Natural killer cell treated with Interleukin-12 subunit alpha and Interleukin-12 subunit beta and Interleukin-15 and Interleukin-18, amount 100 ng/mL, for 72 hours (primary cell): Measurements from ENCODE around the gene EFHD1. TPM values are rescaled to one million over a fixed set of nuclear protein-coding genes. Genes with fewer than 3 reads are reported as not detected.

ENCODE experiments used
- ATAC-seq, 2 donors: fragments of 150-1000 bp; cut with Tn5 transposase in 1 of 2; sonication (Bioruptor Pico), chemical (Tn5 transposase) in 1 of 2; 2 replicates each; pipeline ENCODE4 v1.10.0; 2021
- DNase-seq: peaks from one replicate; pipeline ENCODE4 v3.0.0; 2022; ENCODE audit warnings: low spot score
- H3K27ac Mint-ChIP-seq, 2 donors: 1 replicate in 1 of 2; 2 replicates in 1 of 2; pipeline ENCODE4 v1.8.0; 2022; ENCODE audit warnings: mixed read lengths in 2 of 2, mild to moderate bottlenecking in 1 of 2, moderate library complexity in 1 of 2
- H3K27me3 Mint-ChIP-seq, 2 donors: 1 replicate in 1 of 2; 2 replicates in 1 of 2; pipeline ENCODE4 v1.8.0; 2022; ENCODE audit warnings: mixed read lengths in 2 of 2
- H3K36me3 Mint-ChIP-seq: one replicate; pipeline ENCODE4 v1.8.0; 2022; ENCODE audit warnings: mixed read lengths
- H3K4me1 Mint-ChIP-seq, 2 donors: 1 replicate in 1 of 2; 2 replicates in 1 of 2; pipeline ENCODE4 v1.8.0; 2022; ENCODE audit warnings: low read depth in 2 of 2, mixed read lengths in 2 of 2, mild to moderate bottlenecking in 1 of 2
- H3K4me3 Mint-ChIP-seq: one replicate; pipeline ENCODE4 v1.8.0; 2022; ENCODE audit warnings: mixed read lengths
- H3K9me3 Mint-ChIP-seq: 2 replicates; pipeline ENCODE4 v1.8.0; 2022; ENCODE audit warnings: mixed read lengths
- total RNA-seq, 2 donors: library from RNA; stranded (reverse); gene quantifications; one replicate each; pipeline ENCODE4 v1.2.3, GENCODE V29; 2022

Gene EFHD1
- total RNA-seq: under 1 TPM in 1 of 2 donors, not detected in 1; 0.24 TPM

- H3K9me3 Mint-ChIP-seq: no peaks in the 10 kb centered on the region
- no peak within 1 kb of the TSS for H3K27ac Mint-ChIP-seq
- peak; percentile 88 to 89 for ATAC-seq
These were observed at the start of gene EFHD1 for GRCh38 chr2:232633413-232634205. Gene EFHD1, plus strand, starts transcription at chr2:232633604. Its CDS starts 101 bp downstream, at chr2:232633705.

GRCh38 chr2:232584238-232584637 lies 49.2 kb upstream of the EFHD1 start:
- Mint-ChIP-seq H3K27ac (no peak overlapping the region), H3K4me3 (no peak overlapping the region), H3K36me3 (peaks cover 11% of the 10 kb centered on the region), H3K4me1 (peaks cover 15 to 18% of the 10 kb centered on the region in 2 donors), H3K9me3 (no peaks in the 10 kb centered on the region), H3K27me3 (no peaks in the 10 kb centered on the region)
- DNase-seq (no peak), ATAC-seq (no peak)

More at GRCh38 chr2:232633413-232634205, at the start of gene EFHD1:
- Mint-ChIP-seq H3K4me3 (peak within 1 kb of the TSS; percentile 8), H3K4me1 (peaks cover 5% of the 10 kb centered on the region in 2 donors), H3K36me3 (no peaks in the 10 kb centered on the region), H3K27me3 (peaks cover 32 to 42% of the 10 kb centered on the region in 2 donors)
- no peak for DNase-seq

- ATAC-seq (no peak), DNase-seq (no peak)
- Mint-ChIP-seq H3K36me3 (no peaks in the 10 kb centered on the region), H3K27me3 (no peaks in the 10 kb centered on the region), H3K4me1 (peaks cover 0 to 2% of the 10 kb centered on the region in 2 donors), H3K9me3 (no peaks in the 10 kb centered on the region), H3K27ac (no peak overlapping the region), H3K4me3 (no peak overlapping the region)
These were observed 46.4 kb upstream of the EFHD1 start for GRCh38 chr2:232586943-232587505.

- peak in 1 of 2 donors; percentile 11 for ATAC-seq
- Mint-ChIP-seq H3K36me3 (no peaks in the 10 kb centered on the region), H3K9me3 (no peaks in the 10 kb centered on the region), H3K4me3 (no peak overlapping the region), H3K27me3 (no peaks in the 10 kb centered on the region), H3K27ac (no peak overlapping the region), H3K4me1 (peaks cover 0 to 2% of the 10 kb centered on the region in 2 donors)
- DNase-seq: no peak
These were observed 45.9 kb upstream of the EFHD1 start for GRCh38 chr2:232587512-232587911.

- Mint-ChIP-seq H3K27me3 (no peaks in the 10 kb centered on the region), H3K27ac (no peak overlapping the region), H3K9me3 (no peaks in the 10 kb centered on the region), H3K36me3 (no peaks in the 10 kb centered on the region), H3K4me1 (peaks cover 0 to 2% of the 10 kb centered on the region in 2 donors), H3K4me3 (no peak overlapping the region)
- ATAC-seq (peak; percentile 10 to 57), DNase-seq (no peak)
These were observed 45.4 kb upstream of the EFHD1 start for GRCh38 chr2:232588031-232588430.

- ATAC-seq: peak in 1 of 2 donors; percentile 5
- no peak for DNase-seq
- Mint-ChIP-seq H3K4me1 (peaks cover 0 to 2% of the 10 kb centered on the region in 2 donors), H3K4me3 (no peak overlapping the region), H3K27ac (no peak overlapping the region), H3K36me3 (no peaks in the 10 kb centered on the region), H3K9me3 (no peaks in the 10 kb centered on the region), H3K27me3 (no peaks in the 10 kb centered on the region)
These were observed 44.5 kb upstream of the EFHD1 start for GRCh38 chr2:232588680-232589585.

GRCh38 chr2:232592772-232593395 lies 40.5 kb upstream of the EFHD1 start:
- Mint-ChIP-seq H3K4me3 (no peak overlapping the region), H3K27me3 (no peaks in the 10 kb centered on the region), H3K27ac (peak overlapping the region in 1 of 2 donors; percentile 18), H3K4me1 (no peaks in the 10 kb centered on the region), H3K36me3 (no peaks in the 10 kb centered on the region), H3K9me3 (no peaks in the 10 kb centered on the region)
- no peak for DNase-seq
- no peak for ATAC-seq

GRCh38 chr2:232593982-232594381 lies 39.4 kb upstream of the EFHD1 start:
- Mint-ChIP-seq H3K9me3 (no peaks in the 10 kb centered on the region), H3K27ac (no peak overlapping the region), H3K4me1 (no peaks in the 10 kb centered on the region), H3K27me3 (no peaks in the 10 kb centered on the region), H3K36me3 (no peaks in the 10 kb centered on the region), H3K4me3 (no peak overlapping the region)
- ATAC-seq: no peak
- DNase-seq: no peak

- no peak for DNase-seq
- Mint-ChIP-seq H3K9me3 (no peaks in the 10 kb centered on the region), H3K4me1 (no peaks in the 10 kb centered on the region), H3K36me3 (no peaks in the 10 kb centered on the region), H3K27me3 (no peaks in the 10 kb centered on the region), H3K27ac (no peak overlapping the region), H3K4me3 (no peak overlapping the region)
- no peak for ATAC-seq
These were observed 35.9 kb upstream of the EFHD1 start for GRCh38 chr2:232597362-232598079.

- Mint-ChIP-seq H3K27me3 (peaks cover 0 to 3% of the 10 kb centered on the region in 2 donors), H3K36me3 (no peaks in the 10 kb centered on the region), H3K4me3 (no peak overlapping the region), H3K9me3 (no peaks in the 10 kb centered on the region), H3K4me1 (no peaks in the 10 kb centered on the region), H3K27ac (no peak overlapping the region)
- ATAC-seq (no peak), DNase-seq (no peak)
These were observed 35.1 kb upstream of the EFHD1 start for GRCh38 chr2:232598293-232598692.

- H3K27ac Mint-ChIP-seq: no peak overlapping the region
- H3K27me3 Mint-ChIP-seq: peaks cover 9 to 13% of the 10 kb centered on the region in 2 donors
- no peaks in the 10 kb centered on the region for H3K9me3 Mint-ChIP-seq
- no peaks in the 10 kb centered on the region for H3K36me3 Mint-ChIP-seq
- H3K4me3 Mint-ChIP-seq: no peak overlapping the region
- no peaks in the 10 kb centered on the region for H3K4me1 Mint-ChIP-seq
- no peak for ATAC-seq
- no peak for DNase-seq
These were observed 33.2 kb upstream of the EFHD1 start for GRCh38 chr2:232600053-232600773.

GRCh38 chr2:232603283-232603682 lies 30.1 kb upstream of the EFHD1 start:
- no peak overlapping the region for H3K27ac Mint-ChIP-seq
- no peak overlapping the region for H3K4me3 Mint-ChIP-seq
- peaks cover 9 to 13% of the 10 kb centered on the region in 2 donors for H3K27me3 Mint-ChIP-seq
- DNase-seq: no peak
- H3K9me3 Mint-ChIP-seq: no peaks in the 10 kb centered on the region
- no peak for ATAC-seq
- H3K36me3 Mint-ChIP-seq: no peaks in the 10 kb centered on the region
- H3K4me1 Mint-ChIP-seq: peaks cover 0 to 4% of the 10 kb centered on the region in 2 donors
